GM18511 (cell line): ENCODE measurements around the gene TBP.

Source experiments
- ATAC-seq: cut with Tn5 transposase; IDR thresholded peaks from one replicate; pipeline ENCODE4 v1.9.1; 2021; ENCODE audit warnings: mild to moderate bottlenecking, moderate library complexity; ENCODE audit not compliant: unreplicated experiment

TBP gene

DNA sequence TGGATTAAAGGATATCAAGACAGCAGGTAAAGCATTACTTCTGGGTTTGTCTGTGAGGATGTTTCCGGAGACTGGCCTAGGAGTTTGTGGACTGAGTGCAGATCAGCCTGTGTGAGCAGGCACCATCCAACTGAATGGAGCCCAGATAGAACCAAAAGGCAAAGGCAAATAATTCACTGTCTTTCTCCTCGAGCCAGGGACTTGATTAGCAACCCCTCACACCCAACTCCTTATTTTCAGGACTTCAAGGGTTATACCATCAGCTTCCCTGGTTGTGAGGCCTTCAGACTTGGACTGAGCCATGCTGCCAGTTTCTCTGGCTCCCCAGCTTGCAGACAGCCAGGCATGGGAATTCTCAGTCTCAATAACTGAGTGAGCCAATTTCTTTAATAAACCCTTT lies 20.4 kb upstream of the TBP start:
- no peak for ATAC-seq

DNA sequence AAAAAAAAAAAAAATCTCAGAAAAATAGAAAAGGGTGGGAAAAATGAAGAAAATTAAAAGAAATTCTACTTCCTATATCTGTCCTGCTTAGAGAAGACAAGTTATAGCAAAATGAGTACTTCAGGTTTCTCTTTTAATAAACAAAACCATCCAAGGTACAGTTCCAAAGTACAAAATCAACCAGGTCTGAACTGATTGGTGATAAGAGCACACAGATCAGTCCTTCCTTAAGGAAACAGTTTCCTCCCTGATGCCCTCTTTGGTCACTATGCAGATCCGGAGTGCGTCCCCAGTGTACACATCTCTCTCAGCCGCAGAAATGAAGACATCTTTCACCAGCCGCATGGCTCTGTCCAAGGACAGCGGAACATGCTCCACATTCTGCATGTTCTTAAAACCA lies 19.2 kb upstream of the TBP start:
- ATAC-seq, result no peak

DNA sequence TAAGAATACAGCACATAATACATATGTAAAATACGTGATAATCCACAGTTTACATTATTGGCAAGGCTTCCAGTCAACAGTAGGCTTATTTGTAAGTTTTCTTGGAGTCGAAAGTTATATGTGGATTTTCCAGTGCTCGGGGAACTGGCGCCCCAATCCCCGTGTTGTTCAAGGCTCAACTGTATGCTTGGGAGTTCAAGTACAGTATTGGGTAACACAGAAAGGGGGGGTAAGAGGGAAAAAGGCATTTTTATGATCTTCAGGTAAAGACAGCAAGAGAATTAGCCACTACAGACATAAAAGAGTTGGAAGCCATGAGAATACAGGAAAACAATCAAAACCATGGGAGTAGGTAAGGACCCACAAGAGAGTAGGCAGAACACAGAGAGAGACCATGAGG lies 17.5 kb upstream of the TBP start:
- no peak for ATAC-seq

DNA sequence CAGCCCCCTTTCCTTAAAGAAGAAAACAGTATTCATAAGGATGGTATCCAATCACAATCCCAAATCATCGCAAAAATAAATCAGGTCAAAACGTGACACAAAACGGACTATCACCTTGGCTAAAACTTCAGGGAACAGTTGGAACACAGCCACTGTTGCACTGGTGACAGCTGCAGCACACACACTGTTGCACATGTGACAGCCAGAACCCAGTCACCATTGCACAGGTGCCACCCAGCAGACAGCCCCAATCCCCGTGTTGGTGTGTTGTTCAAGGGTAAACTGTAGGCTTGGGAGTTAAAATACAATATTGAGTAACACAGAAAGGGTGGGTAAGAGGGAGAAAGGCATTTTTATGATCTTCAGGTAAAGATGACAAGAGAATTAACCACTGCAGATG lies 16.8 kb upstream of the TBP start:
- ATAC-seq, result no peak

DNA sequence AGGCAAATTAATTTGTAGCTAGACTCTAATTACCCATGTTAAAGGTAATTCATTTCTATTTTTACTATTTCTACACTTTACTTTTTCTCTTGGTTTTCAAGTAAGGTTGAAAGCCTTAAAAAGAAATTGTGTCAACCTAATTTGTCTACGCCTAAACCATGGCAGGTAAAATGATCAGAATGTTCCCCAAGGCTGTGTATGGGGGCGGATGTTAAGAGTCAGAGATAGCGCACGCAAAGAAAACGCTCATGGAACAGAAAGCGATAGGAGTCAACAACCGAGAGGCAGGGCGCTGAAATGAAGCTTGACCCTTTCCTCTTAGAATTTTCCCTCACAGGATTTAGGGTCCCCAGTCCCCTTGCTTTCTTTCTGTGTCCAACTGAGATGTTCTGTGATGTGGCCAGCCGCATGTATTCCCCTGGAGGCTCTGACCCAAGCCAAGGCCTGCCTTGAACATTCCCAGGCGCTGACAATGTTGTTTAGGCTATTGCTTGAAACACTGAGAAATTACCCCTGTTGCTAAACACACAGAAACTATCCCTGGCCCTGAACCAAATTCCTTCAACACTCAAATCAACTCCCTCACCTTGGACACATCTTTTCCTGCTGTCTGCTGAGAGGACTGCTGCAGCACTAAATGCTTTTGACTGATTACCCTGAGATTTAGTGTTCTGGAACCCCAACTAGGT lies 12.0 kb upstream of the TBP start:
- no peak for ATAC-seq

DNA sequence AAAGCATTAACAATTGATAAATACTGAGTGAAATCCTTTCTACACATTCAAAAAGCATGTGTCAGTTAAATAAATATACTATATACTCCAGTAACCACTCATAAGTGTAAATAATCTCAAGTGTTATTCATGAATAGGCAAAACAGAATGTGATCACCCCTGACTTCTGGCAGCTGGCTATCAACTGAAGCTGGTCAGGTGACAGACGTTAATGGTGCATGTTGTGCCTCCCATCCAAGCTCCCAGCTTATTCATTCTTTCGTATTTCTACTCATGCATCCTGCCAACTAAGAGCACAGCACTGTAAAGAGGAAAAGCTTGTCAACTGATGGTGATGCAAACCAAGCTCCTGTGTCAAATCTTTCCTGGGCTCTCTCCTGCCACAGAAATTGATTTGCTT lies 8.8 kb upstream of the TBP start:
- no peak for ATAC-seq

DNA sequence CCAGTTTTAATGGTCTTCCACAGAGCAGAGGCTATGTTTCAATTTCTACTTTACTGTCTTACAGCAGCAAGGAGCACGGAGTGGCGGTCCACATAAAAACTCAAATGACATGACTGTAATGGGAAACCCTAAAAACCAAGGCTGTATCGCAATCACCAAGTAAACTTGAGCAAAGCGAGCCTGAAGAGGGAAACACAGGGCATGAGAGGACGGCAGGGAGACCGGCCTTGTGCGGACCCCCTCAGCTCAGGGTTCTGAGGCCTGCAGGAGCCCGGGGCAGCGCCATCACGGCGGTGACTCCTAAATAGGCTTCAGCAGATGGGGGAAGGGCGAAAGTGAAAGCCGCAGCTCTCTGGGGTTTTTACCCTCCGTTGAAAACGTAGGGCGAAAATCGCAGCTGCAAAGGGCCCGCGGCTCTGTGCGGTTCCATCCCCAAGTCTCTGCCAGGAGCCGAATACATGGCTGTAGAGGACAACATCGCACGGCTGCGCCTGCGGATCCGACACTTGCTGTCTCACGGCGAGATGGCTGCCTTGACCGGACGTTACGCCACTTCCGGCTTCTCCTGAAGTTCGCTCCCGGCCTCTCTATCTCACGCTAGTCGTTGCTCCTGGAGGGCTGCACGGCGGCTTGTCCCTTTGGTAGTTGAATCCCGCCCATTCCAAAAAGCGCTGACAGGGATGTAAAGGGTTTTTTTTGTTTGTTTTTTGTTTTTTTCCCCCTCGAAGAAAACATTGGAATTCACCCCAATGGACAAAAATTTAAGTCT lies 1.2 kb upstream of the TBP start, which contains the start of gene PSMB1:
Gene PSMB1, minus strand, starts transcription at position 543 of the 769 bp plus-strand sequence. Its CDS starts 65 bp downstream, at position 478.
- peak; percentile 56 for ATAC-seq

DNA sequence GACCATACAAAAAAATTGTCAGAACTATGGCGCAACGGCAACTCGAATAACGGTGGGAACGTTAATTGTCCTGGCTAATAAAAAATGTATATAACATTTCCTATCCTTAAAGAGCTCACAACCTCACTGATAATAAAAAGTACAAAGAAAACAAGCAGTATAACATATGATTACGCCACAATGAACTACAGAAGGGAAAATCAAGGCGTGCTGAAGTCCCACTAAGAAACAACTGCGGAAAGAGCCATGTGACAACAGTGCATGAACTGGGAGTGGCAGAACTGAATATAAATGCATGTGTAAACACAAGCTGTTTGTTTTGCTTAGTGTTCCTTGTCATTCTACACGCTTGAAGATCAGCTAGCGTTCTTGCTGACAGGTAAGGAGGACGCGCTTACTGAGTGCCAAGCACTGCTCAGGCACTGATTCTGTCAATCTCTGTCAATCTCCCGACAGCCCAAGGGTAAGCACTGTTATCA lies 596 bp upstream of the TBP start:
- peak; percentile 46 for ATAC-seq

DNA sequence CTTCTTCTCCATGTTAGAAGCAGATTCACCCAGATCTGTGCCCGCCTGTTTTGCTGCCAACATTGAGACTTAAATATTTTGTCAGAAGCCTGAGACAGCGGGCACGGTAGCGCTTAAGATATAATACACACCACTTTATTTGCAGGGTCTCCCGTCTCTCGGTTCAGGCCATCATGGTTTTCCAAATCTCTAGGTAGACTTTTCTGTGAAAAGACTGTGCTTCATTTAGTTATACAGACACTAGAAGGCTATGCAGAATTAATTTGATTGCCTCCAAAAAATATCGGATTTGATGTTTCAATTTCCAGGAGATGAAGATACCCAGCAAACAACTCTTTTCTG lies 598 bp downstream of the TBP start:
- no peak for ATAC-seq

DNA sequence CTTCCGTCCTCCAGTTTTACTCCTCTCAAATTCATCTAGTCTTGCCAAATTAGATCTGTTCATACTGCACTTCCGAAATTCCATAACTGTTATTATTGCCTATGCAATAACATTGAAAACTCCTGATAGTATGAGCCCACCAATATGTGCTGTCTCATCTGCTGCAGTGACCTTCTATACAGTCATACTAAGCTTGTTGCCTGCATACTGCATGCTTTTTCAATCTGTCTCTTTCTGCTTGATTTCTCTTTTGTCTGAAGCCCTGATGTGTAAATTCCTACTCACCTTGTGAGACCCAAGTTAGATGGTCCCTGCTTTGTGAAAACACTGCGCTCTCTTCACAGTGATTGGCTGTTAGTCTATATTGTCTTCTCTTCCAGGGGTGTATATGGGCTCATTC lies 1.1 kb downstream of the TBP start:
- no peak for ATAC-seq

DNA sequence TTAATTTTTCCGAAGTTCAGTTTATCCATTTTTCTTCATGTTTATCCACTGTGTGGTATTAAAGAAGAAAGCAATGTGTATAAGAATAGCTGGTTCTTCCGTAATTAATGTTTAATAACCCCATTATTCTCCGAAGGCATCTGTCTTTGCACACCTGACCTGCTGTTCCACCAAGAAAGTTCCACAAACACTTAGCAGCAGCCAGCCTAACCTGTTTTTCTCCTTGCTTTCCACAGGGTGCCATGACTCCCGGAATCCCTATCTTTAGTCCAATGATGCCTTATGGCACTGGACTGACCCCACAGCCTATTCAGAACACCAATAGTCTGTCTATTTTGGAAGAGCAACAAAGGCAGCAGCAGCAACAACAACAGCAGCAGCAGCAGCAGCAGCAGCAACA lies 7.4 kb downstream of the TBP start:
- ATAC-seq, result no peak

DNA sequence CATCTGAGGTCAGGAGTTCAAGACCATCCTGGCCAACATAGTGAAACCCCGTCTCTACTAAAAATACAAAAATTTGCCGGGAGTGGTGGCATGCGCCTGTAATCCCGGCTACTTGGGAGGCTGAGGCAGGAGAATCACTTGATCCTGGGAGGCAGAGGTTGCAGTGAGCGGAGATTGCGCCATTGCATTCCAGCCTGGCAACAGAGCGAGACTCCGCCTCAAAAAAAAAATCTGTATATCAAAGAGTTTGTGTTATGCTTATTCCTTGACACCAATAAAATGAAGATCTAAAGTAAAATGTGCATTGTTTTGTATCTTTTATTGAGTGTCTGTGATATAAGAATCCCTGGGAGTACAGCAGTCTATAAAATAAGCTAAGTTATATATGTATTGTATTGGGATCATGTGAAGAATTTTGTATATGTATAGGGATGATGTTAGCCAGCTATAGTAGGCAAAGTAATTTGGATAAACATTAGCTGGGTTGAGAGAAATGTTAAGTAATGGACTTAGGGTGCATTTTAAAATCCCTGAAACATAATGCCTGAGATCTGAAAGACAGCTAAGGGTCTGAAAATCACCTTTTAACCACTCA lies 10.9 kb downstream of the TBP start:
- no peak for ATAC-seq

DNA sequence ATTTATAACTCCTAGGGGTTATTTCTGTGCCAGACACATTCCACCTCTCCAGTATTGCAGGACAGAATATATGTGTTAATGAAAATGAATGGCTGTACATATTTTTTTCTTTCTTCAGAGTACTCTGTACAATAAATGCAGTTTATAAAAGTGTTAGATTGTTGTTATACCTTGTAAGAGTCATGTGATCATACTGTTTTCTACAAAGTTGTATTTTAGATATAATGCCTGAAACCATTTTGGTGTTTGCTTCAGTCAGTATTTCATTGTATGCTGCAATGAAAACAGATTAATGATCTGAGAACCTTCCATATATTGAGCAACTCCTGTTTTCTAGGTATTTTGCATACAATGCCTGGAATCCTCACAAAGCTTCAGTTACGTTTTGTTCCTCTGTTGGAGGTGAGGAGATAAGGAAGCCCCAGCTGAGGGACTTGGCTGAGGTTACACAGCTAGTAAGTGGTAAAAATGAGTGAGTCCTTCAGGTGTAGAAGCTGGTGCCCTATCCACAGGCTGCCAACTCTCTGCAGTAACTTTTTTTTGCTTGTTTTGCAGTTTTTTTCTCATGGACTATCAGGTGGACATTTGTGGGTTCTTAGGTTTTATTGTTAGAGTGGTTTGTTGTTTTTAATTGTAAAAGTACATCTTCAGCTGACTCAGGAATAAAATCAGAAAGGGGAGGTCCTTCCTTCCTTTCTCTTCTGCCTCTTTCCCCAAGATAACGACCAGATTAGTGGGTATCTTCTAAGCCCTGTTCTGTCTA lies 18.7 kb downstream of the TBP start:
- no peak for ATAC-seq

DNA sequence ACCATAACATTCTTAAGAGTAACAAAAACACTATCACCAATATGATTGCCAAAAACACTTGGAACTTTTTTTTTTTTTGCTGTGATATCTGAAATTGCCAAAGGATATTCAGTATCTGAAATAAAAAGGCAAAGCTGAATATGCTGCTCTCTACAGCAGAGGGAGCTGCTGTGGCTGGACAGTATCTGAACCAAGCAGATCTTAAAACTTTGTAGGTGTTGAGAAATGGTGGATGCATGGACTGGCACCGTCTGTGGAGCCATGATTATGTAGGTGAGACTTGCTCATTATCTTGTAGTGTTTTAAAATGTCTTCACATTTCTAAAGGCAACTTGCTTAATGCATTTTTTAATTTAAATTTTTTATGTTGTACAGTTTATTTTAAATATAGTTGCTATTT lies 21.1 kb downstream of the TBP start:
- no peak for ATAC-seq

DNA sequence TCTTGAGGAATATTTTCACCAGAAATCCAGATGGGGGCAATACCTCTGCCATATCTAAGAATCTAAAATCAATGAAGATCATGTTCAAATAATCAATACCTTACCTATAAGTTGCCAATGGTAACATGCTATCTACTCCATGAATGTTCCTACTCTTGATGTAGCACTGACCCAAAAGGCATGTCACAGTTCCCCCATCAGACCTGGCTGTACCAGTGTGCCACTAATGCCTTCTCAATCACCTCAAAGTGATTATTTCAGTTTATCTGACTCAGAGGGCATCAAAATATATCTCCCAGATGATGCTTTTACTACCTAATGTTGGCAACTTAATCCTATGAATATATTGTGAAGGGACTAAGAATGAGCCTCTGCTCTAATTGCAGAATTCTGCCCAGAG lies 24.7 kb downstream of the TBP start:
- no peak for ATAC-seq

DNA sequence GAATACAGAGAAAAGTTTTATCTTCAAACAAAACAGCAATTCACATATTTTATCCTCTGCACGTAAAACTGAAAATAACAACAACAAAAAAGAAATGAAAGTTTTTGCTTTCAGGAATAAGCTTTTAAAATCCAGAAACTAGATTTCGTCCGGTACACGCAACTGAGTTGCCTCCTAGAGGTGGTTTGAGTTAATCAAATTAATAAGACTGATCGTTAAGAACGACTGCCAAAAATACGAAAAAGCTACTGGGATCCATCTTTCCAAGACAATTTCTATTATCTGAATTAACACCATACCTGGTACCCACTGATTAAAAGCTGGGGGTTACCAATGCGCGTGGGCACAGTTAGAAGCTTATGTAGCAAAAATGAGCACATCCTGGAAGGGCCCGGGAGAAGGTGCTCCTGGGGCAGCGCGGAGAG lies 29.6 kb downstream of the TBP start:
- peak; percentile 3 for ATAC-seq

DNA sequence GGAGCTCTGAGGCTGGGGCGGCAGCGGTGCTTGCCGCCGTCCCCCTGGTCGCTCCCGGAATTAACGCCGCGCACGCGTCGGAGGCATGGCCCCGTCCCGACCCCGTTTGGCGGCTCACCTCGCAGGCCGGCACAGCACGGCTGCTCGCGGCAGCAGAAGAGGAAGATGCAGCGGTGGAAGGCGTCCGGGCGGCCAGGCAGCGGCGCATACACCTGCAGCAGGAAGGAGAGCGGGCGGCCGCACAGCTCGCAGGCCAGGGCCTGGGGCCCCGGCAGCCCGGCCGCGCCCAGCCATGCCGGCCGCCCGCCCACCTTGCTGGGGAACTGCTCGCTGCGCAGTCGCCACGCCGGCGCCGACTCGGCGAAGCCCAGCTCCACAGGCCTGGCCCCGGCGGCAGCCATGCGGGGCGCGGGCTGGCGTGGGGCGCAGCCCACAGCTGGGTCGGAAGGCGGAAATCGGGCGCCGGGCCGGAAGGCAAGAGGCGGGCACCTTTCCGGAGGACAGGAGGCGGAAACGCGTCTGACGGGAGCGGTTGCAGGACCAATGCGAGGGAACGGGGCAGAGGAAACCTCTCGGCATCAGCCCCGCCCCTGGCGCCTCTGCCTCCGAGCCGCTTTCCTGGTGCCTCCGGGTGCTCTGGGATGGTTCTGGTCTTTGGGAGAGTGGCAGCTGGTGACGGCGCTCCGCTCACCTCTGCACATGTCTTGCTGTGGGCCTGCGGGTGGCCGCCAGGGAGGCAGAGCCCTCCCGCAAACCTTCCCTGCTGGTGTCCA lies 30.2 kb downstream of the TBP start, which contains the start of gene PDCD2:
Gene PDCD2, minus strand, starts transcription at position 457 of the 773 bp plus-strand sequence. Its CDS starts 56 bp downstream, at position 401.
- peak; percentile 96 for ATAC-seq

DNA sequence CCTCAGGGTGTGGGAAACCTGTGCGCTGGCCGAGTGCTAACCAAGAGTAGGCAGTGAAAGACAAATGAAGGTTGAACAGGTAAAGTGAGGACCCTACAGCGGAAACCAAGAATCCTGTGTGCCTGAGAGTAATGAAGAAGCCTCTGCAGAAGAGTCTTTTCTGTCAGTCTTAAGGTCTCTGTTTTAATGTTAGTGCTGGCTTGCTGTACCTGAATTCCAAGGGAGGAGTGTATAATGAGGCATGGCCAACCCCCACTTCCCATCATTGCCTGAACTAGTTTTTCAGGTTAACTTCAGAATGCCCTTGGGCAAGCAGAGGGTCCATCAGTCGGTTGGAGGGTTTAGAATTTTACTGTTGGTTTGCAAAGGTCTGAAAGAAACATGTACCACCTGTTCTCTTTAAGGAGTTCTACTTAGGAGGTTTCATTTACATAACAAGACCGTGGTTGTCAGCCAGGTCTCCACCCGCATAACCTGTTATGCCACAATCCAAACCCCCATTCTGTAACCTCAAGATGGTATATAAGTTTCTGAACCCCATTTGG lies 30.9 kb downstream of the TBP start:
- ATAC-seq, result peak; percentile 46

DNA sequence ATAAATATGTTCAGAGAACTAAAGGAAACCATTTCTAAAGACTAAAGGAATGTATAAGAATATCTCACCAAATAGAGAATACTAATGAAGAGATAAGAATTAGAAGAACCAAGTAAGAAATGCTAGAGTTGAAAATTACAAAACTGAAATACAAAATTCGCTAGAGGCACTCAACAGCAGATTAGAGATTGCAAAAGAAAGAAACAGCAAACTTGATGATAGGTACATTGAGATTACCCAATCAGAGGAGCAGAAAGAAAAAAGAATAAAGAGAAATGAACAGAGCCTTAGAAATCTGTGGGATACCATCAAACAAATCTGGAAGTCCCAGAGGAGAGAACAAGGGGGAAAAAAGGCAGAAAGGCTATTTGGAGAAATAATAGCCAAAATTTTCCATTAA lies 36.6 kb downstream of the TBP start:
- no peak for ATAC-seq

DNA sequence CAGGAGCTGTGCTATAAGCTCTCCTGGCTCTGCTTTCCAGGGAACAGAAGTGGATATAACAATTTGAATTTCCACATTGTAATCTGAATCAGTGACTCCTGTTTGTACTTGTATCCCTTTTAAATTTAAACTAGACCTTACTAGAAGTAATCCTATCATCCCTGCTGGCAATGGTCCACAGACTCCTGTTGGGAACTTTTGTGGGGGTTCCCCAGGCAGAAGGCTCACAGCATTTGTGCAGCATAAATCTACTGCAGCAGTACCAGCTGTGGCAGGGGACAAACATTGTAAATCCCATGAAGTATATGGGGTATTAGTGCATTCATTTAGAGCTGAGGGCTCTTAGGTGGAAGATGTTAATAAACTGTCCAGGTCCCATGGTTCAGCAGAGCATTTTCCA lies 42.3 kb downstream of the TBP start:
- ATAC-seq, result no peak
